BLaER1 (cell line): ENCODE measurements around the gene RASSF3.
A peak's percentile ranks its signal among the peaks of the same experiment; 100 is the strongest.

Experiments
- H3K27ac ChIP-seq: shearing (Covaris generic); formaldehyde crosslinking; 2 replicates; pipeline ENCODE4 v1.8.1; 2022
- H3K27me3 ChIP-seq: shearing (Covaris generic); formaldehyde crosslinking; 2 replicates; pipeline ENCODE4 v1.8.1; 2022
- H3K36me3 ChIP-seq: shearing (Covaris generic); formaldehyde crosslinking; 2 replicates; pipeline ENCODE4 v1.8.1; 2022
- H3K4me1 ChIP-seq: shearing (Covaris generic); formaldehyde crosslinking; 2 replicates; pipeline ENCODE4 v1.8.1; 2022
- H3K4me2 ChIP-seq: shearing (Covaris generic); formaldehyde crosslinking; 2 replicates; pipeline ENCODE4 v1.8.1; 2022
- H3K4me3 ChIP-seq: shearing (Covaris generic); formaldehyde crosslinking; 2 replicates; pipeline ENCODE4 v1.8.1; 2022
- H3K9ac ChIP-seq: shearing (Covaris generic); formaldehyde crosslinking; 2 replicates; pipeline ENCODE4 v1.8.1; 2022
- H3K9me3 ChIP-seq: shearing (Covaris generic); formaldehyde crosslinking; 2 replicates; pipeline ENCODE4 v1.8.1; 2022
- H4K20me1 ChIP-seq: shearing (Covaris generic); formaldehyde crosslinking; 2 replicates; pipeline ENCODE4 v1.8.1; 2022
- Cebpa-rat ChIP-seq: shearing (Covaris generic); IDR thresholded peaks from 2 replicates; pipeline ENCODE4 v1.8.1; 2022

Gene RASSF3

DNA sequence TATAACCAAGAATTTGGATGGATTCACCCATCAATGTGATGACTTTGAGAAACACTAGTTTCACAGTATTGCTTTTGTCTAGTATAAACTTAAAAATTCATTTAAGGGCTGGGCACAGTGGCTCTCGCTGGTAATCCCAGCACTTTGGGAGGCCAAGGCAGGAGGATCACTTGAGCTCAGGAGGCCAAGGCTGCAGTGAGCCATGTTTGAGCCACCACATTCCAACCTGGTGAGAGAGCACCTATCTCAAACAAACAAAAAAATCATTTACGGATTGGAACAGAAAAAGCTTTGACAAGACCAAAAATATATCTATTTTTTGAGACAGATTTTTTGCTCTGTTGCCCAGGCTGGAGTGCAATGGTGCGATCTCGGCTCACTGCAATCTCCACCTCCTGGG is 121.4 kb downstream of the RASSF3 start:
- no peak overlapping the region for H3K27ac ChIP-seq
- peaks cover 62% of the 10 kb centered on the region for H3K36me3 ChIP-seq
- no peaks in the 10 kb centered on the region for H3K27me3 ChIP-seq

GRCh38 chr12:64733857-64734256 is 123.6 kb downstream of the RASSF3 start:
- H4K20me1 ChIP-seq, result no peaks in the 10 kb centered on the region
- TF ChIP-seq Cebpa-rat, result no peak
- peak overlapping the region; percentile 34; the same call in 1 of the 2 replicates for H3K4me2 ChIP-seq
- H3K27me3 ChIP-seq, result no peaks in the 10 kb centered on the region
- H3K4me3 ChIP-seq, result no peak overlapping the region
- peaks cover 20% of the 10 kb centered on the region for H3K4me1 ChIP-seq
- no peaks in the 10 kb centered on the region for H3K9me3 ChIP-seq
- no peak overlapping the region for H3K27ac ChIP-seq
- peaks cover 65% of the 10 kb centered on the region for H3K36me3 ChIP-seq
- H3K9ac ChIP-seq, result no peak overlapping the region

More for the DNA sequence above, 121.4 kb downstream of the RASSF3 start:
- no peak for TF ChIP-seq Cebpa-rat
- Histone ChIP-seq H3K9me3 (no peaks in the 10 kb centered on the region), H3K4me2 (no peak overlapping the region), H3K9ac (no peak overlapping the region), H3K4me1 (peaks cover 20% of the 10 kb centered on the region), H4K20me1 (no peaks in the 10 kb centered on the region), H3K4me3 (no peak overlapping the region)

GRCh38 chr12:64735442-64735841 is 125.1 kb downstream of the RASSF3 start:
- Histone ChIP-seq H3K4me1 (peaks cover 13% of the 10 kb centered on the region), H3K4me2 (no peak overlapping the region), H3K4me3 (no peak overlapping the region), H3K9ac (no peak overlapping the region), H3K27ac (no peak overlapping the region), H3K36me3 (peaks cover 77% of the 10 kb centered on the region), H3K27me3 (no peaks in the 10 kb centered on the region), H3K9me3 (no peaks in the 10 kb centered on the region), H4K20me1 (no peaks in the 10 kb centered on the region)
- no peak for TF ChIP-seq Cebpa-rat

DNA sequence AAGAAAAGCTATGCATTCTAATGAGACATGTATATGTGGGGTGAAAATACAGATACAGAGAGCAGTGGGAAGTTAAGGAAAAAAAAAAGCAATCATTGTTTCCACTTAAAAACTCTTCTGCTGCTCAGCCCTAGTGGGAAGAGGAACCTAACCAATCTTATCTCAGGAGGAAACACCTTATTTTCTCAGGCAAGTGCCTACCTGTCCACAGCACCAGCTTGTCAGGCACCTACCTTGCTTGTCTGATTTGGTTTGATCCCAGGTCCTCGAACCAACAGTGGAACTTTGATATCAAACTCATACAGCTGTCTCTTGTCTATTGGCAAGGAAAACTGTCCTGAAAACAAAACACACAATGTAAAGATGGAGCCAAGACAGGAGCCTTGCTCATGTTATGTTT is 126.5 kb downstream of the RASSF3 start:
- Histone ChIP-seq H3K9me3 (no peaks in the 10 kb centered on the region), H3K27ac (no peak overlapping the region), H3K9ac (no peak overlapping the region), H3K4me2 (no peak overlapping the region), H3K4me1 (peaks cover 10% of the 10 kb centered on the region; the same call in 1 of the 2 replicates), H3K27me3 (no peaks in the 10 kb centered on the region), H3K4me3 (no peak overlapping the region), H3K36me3 (peaks cover 82% of the 10 kb centered on the region), H4K20me1 (no peaks in the 10 kb centered on the region)
- TF ChIP-seq Cebpa-rat, result no peak

DNA sequence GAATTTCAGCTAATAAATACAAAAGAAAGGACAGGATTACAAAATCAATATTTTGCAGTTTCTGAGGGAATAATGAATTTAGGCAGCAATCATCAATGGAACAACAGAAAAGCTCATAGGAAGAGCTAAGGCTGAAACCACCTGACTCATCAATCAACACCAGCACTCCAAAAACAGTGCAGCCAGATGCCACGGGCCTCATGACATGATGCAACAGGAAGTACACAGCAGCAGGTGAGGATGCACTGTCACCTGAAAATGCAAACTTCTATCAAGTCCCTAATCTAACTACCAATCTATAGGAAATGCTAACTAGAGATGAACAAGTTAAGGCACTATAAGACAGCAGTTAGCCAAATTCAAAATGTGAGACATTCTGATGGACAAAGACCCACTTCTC is 127.2 kb downstream of the RASSF3 start:
- TF ChIP-seq Cebpa-rat, result no peak
- Histone ChIP-seq H3K4me1 (peaks cover 10% of the 10 kb centered on the region; the same call in 1 of the 2 replicates), H3K9me3 (no peaks in the 10 kb centered on the region), H3K36me3 (peaks cover 87% of the 10 kb centered on the region), H3K4me3 (no peak overlapping the region), H3K27me3 (no peaks in the 10 kb centered on the region), H3K27ac (no peak overlapping the region), H3K9ac (no peak overlapping the region), H3K4me2 (no peak overlapping the region), H4K20me1 (no peaks in the 10 kb centered on the region)

DNA sequence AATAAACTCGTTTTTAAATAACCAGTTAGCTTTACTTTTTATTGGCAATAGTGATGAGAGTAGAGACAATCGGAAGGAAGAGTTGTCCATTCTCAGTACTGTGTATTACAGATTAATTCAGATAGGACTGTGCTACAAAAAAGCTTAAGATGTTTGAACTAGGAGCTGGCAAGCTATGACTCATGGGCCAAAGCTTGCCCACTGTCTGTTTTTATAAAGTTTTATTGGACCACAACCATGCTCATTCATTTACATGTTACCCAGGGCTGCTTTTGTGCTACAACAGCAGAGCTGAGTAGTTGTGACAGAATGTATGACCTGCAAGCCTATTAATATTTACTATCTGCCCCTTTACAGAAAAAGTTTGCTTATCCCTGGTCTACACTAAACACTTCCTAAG is 129.5 kb downstream of the RASSF3 start:
- H3K27me3 ChIP-seq, result no peaks in the 10 kb centered on the region
- peaks cover 90% of the 10 kb centered on the region for H3K36me3 ChIP-seq
- H3K4me3 ChIP-seq, result no peak overlapping the region
- no peak overlapping the region for H3K4me2 ChIP-seq
- H3K27ac ChIP-seq, result no peak overlapping the region
- H4K20me1 ChIP-seq, result no peaks in the 10 kb centered on the region
- H3K9me3 ChIP-seq, result no peaks in the 10 kb centered on the region
- no peak for TF ChIP-seq Cebpa-rat
- H3K9ac ChIP-seq, result no peak overlapping the region
- H3K4me1 ChIP-seq, result no peaks in the 10 kb centered on the region

GRCh38 chr12:64740646-64741045 is 130.4 kb downstream of the RASSF3 start:
- no peaks in the 10 kb centered on the region for H3K27me3 ChIP-seq
- no peaks in the 10 kb centered on the region for H3K4me1 ChIP-seq
- no peaks in the 10 kb centered on the region for H3K9me3 ChIP-seq
- H3K4me2 ChIP-seq, result no peak overlapping the region
- peaks cover 90% of the 10 kb centered on the region for H3K36me3 ChIP-seq
- H4K20me1 ChIP-seq, result no peaks in the 10 kb centered on the region
- no peak overlapping the region for H3K27ac ChIP-seq
- no peak overlapping the region for H3K4me3 ChIP-seq
- H3K9ac ChIP-seq, result no peak overlapping the region
- no peak for TF ChIP-seq Cebpa-rat

- Histone ChIP-seq H3K4me2 (no peak overlapping the region), H3K27ac (no peak overlapping the region), H3K27me3 (no peaks in the 10 kb centered on the region), H3K9me3 (no peaks in the 10 kb centered on the region), H3K4me3 (no peak overlapping the region), H3K4me1 (no peaks in the 10 kb centered on the region), H3K9ac (no peak overlapping the region), H3K36me3 (peaks cover 90% of the 10 kb centered on the region), H4K20me1 (no peaks in the 10 kb centered on the region)
- no peak for TF ChIP-seq Cebpa-rat
Observed at GRCh38 chr12:64742416-64742815, 132.1 kb downstream of the RASSF3 start.

GRCh38 chr12:64743206-64743605 is 132.9 kb downstream of the RASSF3 start:
- Histone ChIP-seq H3K27ac (no peak overlapping the region), H3K4me2 (no peak overlapping the region), H3K9me3 (no peaks in the 10 kb centered on the region), H4K20me1 (no peaks in the 10 kb centered on the region), H3K27me3 (no peaks in the 10 kb centered on the region), H3K36me3 (peaks cover 89% of the 10 kb centered on the region), H3K4me3 (no peak overlapping the region), H3K9ac (no peak overlapping the region), H3K4me1 (no peaks in the 10 kb centered on the region)
- TF ChIP-seq Cebpa-rat, result no peak

DNA sequence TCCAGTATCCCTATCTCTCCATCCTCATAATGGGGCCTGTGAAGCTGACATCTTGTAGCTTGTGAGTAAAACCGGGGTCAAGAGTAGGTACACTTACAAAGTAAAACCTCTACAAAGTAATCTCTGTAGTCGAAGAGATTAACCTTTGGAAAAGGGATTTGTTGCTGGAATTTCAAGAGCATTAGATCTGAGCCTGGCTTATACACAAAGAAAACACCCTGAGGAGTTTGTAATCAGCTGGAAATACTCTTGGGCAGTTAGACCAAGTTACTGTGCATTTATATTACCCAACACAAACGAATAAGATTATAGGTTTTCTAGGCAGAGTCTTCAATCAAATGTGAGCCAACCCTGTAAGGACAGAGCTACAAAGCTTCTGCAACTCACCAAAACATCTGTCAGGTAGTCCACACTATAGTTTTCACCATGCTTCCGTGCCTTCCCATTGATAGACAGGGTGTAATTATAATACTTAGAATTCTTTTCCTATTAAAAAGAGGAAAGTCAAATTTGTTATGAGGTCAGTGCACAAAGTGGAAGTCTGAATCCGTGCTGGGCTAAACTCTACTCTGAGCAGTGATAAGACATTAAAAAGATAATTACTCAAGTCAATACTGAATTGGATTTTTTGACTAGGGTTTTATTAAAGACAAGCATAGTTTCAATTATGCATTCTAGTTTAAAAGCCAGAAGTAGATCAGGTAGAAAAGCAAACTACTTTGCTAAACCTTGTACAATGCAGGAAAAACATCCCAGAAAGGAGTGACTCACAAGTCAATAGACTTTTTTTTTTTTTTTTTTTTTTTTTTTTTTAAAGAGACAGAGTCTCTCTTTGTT is 134.3 kb downstream of the RASSF3 start:
- no peak overlapping the region for H3K9ac ChIP-seq
- no peaks in the 10 kb centered on the region for H3K27me3 ChIP-seq
- H4K20me1 ChIP-seq, result no peaks in the 10 kb centered on the region
- H3K27ac ChIP-seq, result no peak overlapping the region
- H3K9me3 ChIP-seq, result no peaks in the 10 kb centered on the region
- no peaks in the 10 kb centered on the region for H3K4me1 ChIP-seq
- H3K4me3 ChIP-seq, result no peak overlapping the region
- no peak overlapping the region for H3K4me2 ChIP-seq
- H3K36me3 ChIP-seq, result peaks cover 83% of the 10 kb centered on the region
- TF ChIP-seq Cebpa-rat, result no peak
